CD4-positive, alpha-beta T cell treated with Interleukin-6 for 4 hours (primary cell): Measurements from ENCODE around the gene SYDE2.
"Not testable (repeated sequence)": the region's sequence is repeated elsewhere in the genome, so short reads cannot be mapped to it uniquely, and the experiment has no call there.

Experiments
- DNase-seq: peaks from one replicate; pipeline ENCODE4 v3.0.0-alpha.2; 2020; ENCODE audit warnings: mixed read lengths

Gene SYDE2

DNA sequence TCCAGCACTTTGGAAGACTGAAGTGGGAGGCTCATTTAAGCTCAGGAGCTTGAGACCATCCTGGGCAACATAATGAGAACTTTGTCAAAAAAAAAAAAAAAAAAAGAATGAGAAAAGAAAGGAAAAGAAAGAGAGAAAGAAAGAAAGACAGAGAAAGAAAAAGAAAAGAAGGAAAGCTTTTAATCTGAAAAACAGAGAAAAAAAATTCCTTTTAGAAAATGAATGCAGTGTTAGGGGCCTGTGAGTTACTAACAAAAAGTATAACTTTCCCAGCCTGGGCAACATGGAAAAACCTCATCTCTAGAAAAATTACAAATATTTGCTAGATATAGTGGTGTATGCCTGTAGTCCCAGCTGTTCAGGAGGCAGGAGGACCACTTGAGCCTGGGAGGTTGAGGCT lies 15.9 kb upstream of the SYDE2 start:
- no peak for DNase-seq

DNA sequence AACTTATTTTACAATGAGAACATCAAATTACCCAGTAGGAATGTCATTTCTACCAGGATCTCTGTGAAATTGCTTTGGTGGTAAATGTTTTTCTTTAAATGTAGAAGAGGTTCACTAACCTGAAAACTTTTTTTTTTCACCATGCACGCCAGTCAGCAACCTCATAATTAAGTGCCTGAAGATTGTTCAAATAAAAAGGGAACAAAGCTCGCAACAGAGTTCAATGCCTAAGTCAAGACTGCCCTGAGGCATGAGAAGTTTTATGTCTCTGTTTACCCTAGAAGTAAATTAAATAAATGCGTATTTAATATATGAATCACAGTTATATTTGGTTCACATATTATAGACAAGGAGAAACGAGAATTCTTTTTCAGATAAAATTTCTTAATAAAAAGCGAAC lies 13.8 kb upstream of the SYDE2 start:
- DNase-seq: no peak

DNA sequence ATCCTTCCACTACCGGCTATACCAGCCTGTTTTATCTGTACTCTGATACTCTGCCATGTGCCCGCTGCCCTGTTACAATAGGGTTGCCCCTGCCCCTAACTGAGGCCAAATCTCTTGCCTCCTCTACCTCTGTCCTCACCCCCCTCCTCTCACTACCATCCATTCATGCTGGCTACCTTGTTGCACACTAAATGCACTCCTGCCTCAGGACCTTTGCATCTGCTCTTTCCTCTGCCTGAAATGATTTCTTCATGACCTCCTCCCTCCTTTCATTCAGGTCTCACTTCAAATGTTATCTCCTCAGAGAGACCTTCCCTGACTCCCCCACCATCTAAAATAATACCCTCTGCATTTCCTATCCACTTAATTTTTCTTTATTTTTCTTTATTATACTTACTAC lies 7.7 kb upstream of the SYDE2 start:
- DNase-seq: no peak

DNA sequence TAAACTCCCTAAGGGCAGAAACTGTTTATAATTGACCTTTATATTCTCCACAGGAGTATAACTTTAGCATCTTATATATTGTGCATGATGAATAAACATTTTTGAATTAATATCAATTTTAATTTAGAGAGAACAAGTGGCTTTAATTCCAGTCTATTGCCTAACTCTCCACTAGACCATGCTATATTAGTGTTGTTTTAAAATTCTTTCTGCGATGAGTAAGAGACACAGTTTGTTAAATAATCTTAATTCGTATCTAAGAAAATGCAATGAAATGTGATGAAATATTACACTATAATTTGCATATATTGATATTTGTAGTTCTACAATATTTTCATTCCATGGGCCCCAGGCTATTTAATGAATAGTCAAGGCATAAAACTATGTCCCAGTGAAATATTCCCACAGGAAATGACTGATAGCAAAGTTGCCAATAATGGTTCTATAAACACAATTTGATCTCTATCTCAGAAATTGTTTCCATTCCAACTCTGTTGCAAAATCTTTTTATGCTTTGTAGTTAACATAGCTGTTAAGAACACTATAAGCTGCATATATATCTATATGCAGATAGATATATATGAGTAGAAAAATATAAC lies 2.9 kb upstream of the SYDE2 start:
- no peak for DNase-seq

DNA sequence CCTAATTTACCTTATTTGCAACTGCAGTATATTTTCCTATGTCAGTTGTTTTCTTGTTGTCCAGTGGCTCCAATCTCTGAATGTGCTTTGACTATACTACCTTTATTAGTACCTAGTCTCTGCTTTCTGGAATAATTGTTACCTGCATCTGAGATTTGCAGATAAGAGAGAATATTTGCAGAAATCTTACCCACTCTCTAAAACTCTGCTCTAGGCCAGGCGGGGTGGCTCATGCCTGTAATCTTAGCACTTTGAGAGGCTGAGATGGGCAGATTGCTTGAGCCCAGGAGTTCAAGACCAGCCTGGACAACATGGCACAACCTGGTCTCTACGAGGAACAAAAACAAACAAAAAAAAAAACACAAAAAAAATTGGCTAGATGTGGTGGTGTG lies 2.0 kb upstream of the SYDE2 start:
- DNase-seq: no peak

DNA sequence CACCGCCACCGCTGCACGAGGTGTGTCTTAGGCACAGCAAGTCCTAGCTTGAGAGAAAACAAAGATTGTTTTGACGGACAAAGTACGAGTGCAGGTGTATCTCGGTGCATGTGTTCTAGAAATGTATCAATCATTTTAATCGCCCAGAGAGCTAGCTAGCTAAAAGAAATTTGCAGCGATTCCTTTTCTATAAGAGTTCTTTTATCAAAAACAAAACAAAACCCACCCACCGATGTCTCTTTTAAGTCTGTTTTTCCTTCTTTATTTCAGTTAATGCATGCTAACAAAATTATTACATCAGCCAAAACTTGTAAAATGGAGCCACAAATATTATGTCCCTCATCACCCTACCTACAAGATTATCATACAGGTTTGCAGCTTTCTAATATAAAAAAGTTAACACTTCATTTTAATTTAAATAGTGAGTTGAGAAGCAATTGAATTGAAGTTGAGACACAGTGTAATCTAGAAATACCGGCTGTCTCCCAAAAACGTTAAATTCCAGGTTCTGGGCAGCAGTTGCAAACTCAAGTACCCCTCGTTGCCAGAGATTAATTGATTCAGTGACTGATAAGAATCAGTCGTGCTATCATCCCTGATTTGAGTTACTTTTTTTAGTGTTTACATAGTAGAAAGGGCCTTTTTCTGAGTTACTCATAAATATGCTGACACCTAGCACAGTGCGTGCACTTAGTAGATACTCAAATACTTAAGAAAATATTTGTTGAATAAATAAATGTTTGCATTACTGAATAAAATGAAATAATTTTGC lies 1.5 kb upstream of the SYDE2 start:
- DNase-seq: no peak

DNA sequence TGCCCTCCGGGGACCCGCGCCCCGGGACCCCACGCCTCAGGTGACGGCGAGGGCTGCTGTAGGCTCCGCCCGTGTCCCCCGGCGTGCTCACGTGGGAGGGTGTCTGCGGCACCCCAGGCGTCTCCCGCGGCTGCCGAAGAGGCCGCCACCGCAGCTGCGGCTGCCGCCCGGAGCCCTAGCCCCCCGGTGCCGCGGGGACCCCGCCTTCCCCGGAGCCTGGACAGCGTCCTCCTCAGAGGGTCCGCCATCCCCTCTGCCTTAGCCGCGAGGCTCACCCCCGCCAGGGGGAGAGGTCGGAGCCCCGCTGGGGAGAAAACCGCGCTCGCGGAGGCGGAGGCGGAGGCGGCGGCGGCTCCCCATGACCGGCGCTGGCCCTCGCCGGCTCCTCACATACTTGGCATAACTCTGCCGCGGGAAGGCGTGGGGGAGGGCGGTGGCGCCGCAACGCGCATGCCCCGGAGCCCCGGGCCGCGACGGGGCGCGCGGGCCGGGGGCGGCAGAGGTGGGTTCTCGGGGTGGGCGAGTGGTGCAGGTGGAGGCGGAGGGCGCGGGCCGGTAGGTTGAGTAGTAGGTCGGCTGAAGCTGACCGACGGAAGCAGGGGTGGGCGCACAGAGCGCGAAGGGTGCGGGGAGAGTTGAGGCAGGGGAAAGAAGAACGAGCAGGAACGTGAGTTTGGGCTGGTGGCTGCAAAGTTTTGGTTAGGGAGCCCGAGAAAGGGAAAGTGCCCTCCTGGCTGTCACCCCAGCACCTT lies 700 bp upstream of the SYDE2 start:
- peak; percentile 79 for DNase-seq

DNA sequence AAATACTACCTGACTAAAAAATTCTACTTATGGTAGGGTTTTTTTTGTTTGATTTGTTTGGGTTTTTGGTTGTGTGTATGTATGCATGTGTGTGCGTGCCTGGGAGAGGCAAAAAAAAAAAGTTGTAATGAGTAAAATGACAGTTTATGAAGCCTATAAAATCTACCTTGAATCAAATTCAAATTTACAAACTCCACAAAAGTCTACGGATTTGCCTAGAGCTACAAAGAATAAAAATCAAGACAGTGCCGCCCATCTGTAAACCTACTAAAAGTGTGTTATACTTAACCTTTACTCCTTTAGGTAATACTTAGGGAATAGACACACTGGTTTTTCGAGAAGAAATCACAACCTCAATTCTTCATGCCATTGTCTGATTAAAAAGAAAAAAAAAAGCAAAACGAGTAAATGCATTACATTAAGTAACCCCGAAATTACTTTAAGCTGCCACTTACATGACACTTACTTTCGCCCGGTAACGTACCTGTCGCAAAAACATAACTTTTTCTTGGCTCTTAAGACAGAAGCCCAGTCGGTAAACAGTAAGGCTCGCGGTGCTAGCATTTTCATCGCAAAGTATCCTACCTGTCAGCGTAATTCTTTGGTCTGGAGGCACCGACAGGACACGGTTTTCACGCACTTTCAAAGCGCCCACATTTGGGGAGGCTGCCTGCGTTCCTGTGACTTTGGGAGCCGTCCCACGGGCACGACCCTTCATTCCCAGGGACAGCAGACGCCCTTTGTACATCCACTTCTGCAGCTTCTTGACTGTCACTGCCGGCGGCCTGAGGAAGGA lies 951 bp downstream of the SYDE2 start:
- no peak for DNase-seq

DNA sequence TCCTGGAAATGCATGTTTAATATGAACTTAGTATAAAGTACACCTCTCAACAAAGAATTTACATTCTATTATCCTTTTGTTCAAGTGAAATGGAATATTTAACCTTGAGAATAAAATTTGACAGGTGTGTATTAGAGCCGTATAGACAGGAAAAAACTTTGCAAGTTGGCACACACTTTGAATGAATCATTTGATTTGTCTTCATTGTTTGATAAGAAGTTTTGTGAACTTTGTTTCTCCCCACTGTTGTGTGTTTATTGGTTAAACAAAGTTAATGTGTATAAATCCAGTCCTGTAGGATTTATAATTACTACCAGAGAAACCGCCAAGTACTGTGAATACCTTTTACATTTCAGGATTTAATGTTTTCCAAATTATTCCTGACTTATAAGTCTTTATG lies 2.0 kb downstream of the SYDE2 start:
- no peak for DNase-seq

DNA sequence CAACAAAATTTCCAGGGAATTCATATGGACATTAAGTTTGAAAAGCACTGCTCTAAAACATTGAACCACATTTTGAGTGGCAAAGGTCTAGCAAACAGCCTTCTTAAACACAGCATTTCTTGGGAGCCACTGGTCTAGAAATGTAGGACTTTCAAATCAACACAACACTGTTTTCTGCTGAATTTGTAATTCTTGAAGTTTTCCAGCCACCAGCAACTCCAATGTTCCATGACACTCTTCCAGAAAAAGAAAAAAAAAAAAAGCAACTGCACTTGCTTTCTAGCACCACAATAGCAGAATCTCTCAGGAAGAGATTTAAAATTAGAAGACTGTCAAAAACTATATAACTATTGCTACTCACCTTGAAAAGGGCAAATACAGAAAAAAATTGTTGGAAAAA lies 4.5 kb downstream of the SYDE2 start:
- DNase-seq: no peak

DNA sequence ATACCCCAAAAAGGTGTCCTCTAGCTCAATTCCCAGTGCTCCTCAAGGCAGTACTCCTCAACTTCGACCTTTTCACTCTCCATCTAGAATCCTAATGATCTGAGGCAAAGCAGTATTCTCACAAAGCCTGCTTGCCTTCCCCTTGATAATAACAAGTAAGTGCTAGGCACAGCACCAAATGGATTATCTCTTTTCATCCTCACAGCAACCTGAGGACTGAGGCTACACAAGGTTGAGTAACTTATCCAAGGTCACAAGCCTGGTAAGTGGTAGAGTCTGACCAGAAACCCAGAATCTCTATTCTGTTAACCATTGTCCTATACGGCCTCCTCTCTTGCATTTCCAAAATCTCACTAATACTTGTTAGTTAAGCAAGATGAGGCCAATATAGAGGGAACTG lies 5.1 kb downstream of the SYDE2 start:
- no peak for DNase-seq

DNA sequence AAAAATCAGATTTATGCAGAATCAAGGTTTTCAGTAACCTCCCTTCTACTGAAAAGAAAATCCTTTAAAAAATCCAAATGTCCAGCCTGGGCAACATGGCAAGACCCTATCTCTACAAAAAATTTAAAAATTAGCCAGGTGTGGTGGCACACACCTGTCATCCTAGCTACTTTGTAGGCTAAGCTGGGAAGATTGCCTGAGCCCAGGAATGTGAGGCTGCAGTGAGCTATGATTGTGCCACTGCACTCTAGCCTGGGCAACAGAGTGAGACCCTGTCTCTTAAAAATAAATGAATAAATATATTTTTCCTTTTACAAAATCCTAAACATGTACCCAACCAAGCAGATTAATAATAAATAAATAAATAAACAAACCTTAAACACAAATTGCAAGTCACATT lies 8.7 kb downstream of the SYDE2 start:
- DNase-seq: not testable (repeated sequence)

DNA sequence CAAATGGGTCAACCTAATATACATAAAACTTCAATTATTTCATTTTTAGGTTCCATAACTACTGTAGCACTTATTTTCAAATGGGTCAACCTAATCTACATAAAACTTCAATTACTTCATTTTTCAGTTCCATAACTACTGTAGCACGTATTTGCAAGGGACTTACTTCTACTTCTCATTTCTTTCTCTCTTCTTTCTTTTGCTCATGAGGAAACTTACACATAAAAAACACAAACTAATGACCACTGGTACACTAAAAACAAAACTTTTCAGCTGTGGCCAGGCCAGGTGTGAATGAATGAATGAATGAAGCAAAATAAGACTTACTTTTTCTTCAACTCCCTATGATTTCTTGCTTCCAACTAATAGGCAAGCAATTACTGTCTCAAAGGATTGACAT lies 11.7 kb downstream of the SYDE2 start:
- DNase-seq: no peak

DNA sequence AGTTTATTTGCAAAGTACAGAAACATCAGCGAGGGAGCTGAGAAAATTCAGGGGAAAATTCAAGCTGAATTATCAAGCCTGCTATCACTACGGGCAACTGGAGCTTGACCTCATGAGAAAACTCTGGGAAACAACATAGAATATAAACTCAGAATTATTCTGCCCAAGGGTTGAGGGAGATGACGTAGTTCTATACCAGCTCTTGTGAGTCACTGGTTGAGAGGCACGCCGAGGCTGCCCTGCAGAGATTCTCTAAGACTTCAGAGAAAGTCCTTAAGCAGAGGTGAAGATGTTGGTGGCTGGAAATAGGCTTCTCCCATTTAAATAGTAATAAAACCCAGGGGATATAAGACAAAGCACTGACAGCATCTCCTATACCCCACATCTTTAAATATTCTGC lies 12.3 kb downstream of the SYDE2 start:
- DNase-seq: no peak

DNA sequence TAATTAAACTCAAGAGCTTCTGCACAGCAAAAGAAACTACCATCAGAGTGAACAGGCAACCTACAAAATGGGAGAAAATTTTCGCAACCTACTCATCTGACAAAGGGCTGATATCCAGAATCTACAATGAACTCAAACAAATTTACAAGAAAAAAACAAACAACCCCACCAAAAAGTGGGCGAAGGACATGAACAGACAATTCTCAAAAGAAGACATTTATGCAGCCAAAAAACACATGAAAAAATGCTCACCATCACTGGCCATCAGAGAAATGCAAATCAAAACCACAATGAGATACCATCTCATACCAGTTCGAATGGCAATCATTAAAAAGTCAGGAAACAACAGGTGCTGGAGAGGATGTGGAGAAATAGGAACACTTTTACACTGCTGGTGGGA lies 13.8 kb downstream of the SYDE2 start:
- not testable (repeated sequence) for DNase-seq

DNA sequence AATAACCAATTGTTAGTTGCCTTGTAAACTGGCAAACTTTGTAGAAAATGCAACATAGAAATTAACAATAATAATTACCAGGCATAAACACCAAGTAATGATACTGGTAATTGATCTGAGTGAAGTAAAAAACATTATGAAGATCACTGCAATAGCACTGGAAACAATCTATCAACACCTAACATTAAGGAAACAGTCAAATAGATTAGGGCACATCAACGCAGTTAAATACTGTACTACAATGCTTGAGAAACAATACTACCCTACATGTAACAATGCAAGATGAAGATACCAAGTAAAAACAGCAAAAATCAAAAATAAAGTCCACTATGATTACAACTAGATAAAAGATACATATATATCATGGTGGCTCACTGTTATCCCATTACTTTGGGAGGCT lies 16.6 kb downstream of the SYDE2 start:
- no peak for DNase-seq

DNA sequence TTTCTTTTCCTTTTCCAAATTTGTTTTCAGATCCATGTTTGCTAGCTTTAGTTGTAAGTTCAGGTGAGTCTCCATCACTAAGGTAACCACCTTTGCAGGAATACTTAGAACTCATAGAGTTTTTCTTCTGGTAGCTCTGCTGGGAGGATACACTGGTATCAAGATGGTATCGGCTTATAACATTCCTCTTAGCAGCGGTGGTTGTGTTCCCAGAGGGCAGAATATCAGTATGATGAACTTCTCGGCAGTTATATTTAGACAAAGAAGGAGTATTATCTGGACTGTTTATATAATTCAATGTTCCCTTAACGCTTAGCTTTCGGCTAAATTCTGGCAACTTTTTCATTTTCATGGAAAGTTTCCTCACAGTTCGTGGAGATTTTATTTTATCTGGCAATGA lies 18.1 kb downstream of the SYDE2 start:
- DNase-seq: no peak

DNA sequence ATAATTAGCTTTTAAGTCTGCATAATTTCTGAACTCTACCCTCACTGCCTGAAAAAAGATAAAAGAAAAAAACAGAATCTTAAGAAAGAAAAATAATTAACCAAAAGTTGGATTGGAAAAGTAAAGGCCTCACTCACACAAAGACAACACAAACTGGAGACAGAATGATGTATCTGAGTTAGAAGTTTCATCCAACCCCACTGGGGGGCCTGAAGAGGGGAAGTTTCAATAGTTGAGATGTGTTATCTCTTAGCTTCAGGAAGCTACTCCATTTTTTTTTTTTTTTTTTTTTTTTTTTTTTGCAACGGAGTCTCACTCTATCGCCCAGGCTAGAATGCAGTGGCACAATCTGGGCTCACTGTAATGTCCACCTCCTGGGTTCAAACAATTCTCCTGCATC lies 19.9 kb downstream of the SYDE2 start:
- DNase-seq: no peak

DNA sequence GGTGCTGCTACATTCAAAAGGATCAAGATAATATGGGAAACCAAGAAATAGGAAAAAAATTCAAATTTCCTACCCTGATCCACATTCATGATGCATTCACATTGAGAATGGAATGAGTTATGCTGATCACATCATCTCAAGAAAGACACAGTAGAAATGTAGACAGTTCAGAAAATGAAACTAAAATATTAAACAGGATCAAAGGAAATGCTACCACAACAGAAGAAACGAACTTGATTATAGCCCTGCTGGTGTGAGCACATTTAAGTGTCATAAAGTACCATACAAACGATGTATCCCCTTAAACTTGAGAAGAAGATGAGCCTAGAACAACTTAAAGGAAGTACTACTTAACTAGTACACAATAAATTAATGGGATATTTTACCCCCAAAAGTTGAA lies 21.3 kb downstream of the SYDE2 start:
- no peak for DNase-seq

DNA sequence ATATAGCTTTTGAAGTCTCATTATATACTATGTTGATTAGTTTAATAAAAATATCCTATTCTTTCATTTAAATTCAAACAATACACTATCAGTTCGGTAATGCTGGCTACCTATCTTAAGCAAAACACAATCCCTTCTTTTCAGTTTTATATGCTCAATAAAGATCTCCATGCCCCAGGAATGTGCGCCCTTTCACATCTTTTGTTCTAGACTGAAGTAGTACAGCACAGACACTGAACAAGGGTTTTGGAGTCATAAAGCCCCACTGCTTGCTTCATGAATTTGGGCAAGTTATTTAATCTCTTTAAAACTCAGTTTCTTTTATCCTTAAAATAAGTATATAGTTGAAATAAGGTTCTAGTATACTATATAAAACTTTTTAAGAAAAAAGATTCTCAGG lies 22.4 kb downstream of the SYDE2 start:
- no peak for DNase-seq

DNA sequence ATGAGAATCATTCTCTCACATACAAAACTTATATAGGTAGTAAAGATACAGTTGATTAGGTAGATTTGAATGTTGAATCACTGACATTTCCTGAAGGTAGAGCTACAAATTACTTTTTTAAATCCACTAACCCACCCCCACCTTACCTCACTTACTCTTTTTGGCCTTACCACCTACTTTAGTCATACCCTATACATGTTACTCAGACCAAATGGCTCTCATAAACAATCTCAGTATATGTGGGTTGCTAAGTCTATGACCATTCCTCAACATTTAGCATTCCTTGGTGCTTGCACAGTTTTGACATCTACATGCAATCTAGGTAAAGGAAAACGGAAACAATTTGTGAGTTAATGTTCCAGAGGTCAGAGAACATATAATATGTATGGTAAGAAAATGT lies 26.3 kb downstream of the SYDE2 start:
- DNase-seq: no peak

DNA sequence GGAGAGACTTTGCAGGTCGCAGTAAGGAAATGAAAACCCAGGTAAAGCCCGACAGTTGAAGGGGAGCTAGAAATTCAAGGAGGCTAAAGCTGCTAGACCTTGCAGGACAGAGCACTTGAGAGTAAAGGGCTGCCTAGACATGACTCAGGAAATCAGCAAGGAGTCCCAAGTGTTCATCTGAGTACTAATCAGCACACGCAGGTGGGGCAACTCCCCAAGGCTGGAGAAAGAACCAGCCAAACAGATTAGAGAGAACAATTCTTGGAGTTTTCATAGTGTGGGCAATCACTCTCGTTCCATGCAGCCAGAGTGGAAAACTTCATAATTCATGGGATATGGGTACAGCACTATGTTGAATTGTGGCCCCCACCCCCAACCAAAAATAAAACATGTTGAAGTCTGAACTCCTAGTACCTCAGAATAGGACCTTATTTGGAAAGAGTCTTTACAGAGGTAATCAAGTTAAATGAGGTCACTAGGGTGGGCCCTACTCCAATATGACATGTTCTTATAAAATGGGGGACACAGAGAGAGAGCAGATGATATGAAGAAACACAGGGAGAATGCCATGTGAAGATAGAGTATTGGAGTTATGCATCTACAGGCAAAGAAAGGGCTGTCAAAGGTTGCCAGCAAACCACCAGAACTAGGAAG lies 28.0 kb downstream of the SYDE2 start:
- no peak for DNase-seq

DNA sequence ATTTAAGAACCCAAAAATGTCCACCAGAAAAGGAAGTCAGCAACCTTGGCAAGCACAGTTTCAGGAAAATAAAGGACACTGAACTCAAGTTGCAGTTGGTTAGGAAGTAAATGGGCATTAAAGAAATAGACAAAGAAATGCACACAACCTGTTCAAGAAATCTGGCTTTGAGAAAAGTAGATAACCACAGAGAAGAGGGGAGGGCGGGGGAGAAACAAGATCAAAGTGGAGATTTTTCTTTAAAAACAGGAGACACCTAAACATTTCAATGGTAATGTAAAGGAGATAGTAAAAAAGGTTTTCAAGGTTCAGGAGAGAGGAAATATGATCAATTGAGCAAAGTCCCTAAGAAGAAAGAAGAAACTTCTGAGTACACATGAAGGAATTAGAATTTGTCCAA lies 29.1 kb downstream of the SYDE2 start:
- no peak for DNase-seq
